Neural cell (in vitro differentiated cells): ENCODE results near the gene IL10.

Experiments used
- CTCF ChIP-seq: fragments of 450-650 bp; IDR thresholded peaks from 2 replicates; pipeline ENCODE4 v1.5.1; 2014; ENCODE audit warnings: antibody characterized with exemption, mild to moderate bottlenecking, moderate library complexity; ENCODE audit not compliant: poor library complexity, severe bottlenecking
- EP300 ChIP-seq: fragments of 450-650 bp; conservative IDR thresholded peaks from 2 replicates; pipeline ENCODE4 v1.6.1; 2014; ENCODE audit warnings: antibody characterized with exemption, mild to moderate bottlenecking, moderate library complexity; ENCODE audit not compliant: poor library complexity, severe bottlenecking
- MXI1 ChIP-seq: fragments of 450-650 bp; conservative IDR thresholded peaks from 2 replicates; pipeline ENCODE4 v1.6.1; 2014; ENCODE audit warnings: antibody characterized with exemption, mild to moderate bottlenecking; ENCODE audit not compliant: poor library complexity, severe bottlenecking
- POLR2AphosphoS5 ChIP-seq: IDR thresholded peaks from 2 replicates; pipeline ENCODE4 v1.6.1; 2012
- RAD21 ChIP-seq: fragments of 450-650 bp; conservative IDR thresholded peaks from 2 replicates; pipeline ENCODE4 v1.6.1; 2014; ENCODE audit warnings: antibody characterized with exemption, mild to moderate bottlenecking, moderate library complexity
- REST ChIP-seq: IDR thresholded peaks from 2 replicates; pipeline ENCODE4 v1.6.1; 2012; ENCODE audit warnings: borderline replicate concordance
- SMC3 ChIP-seq: fragments of 450-650 bp; conservative IDR thresholded peaks from 2 replicates; pipeline ENCODE4 v1.6.1; 2014; ENCODE audit warnings: antibody characterized with exemption, mild to moderate bottlenecking, moderate library complexity; ENCODE audit not compliant: poor library complexity
- TAF1 ChIP-seq: IDR thresholded peaks from 2 replicates; pipeline ENCODE4 v1.6.1; 2012; ENCODE audit warnings: low read depth

- TF ChIP-seq CTCF (no peak), RAD21 (no peak), SMC3 (no peak), MXI1 (no peak), EP300 (no peak), REST (no peak), TAF1 (no peak), POLR2AphosphoS5 (no peak)
Observed at GRCh38 chr1:206766251-206766856, 5.9 kb downstream of the IL10 start.
